Astrocyte (in vitro differentiated cells and primary cell): ENCODE results near the gene FSIP1.

ENCODE experiments used
- CTCF ChIP-seq: IDR thresholded peaks from 2 replicates; pipeline ENCODE4 v1.5.1; 2011; ENCODE audit warnings: low read depth, mild to moderate bottlenecking, inconsistent platforms, low read length, moderate library complexity; ENCODE audit not compliant: insufficient read depth
- EZH2 ChIP-seq: IDR thresholded peaks from 2 replicates; pipeline ENCODE4 v1.6.1; 2012; ENCODE audit warnings: mild to moderate bottlenecking, low read length, inconsistent platforms; ENCODE audit not compliant: insufficient read depth

GRCh38 chr15:39625451-39625850, 157.2 kb downstream of the FSIP1 start:
- no peak for TF ChIP-seq CTCF
- no peak for TF ChIP-seq EZH2
